ENCODE results near the gene TSHZ2.
A peak's percentile ranks its signal among the peaks of the same experiment; 100 is the strongest.

The TSHZ2 gene

GRCh38 chr20:53009979-53010735 is 38.0 kb downstream of the TSHZ2 start:
- no peak overlapping the region for H3K27ac ChIP-seq
- TF ChIP-seq CTCF (conservative IDR thresholded peaks at IDR 0.05) (no peak), ZFX (IDR thresholded peaks at IDR 0.05) (no peak)

- no peak overlapping the region; the same call in 1 of the 2 replicates for H3K27ac ChIP-seq
These were observed 39.5 kb downstream of the TSHZ2 start for GRCh38 chr20:53011640-53012039.

GRCh38 chr20:53013183-53013582 is 41.0 kb downstream of the TSHZ2 start:
- no peak for TF ChIP-seq CTCF (conservative IDR thresholded peaks at IDR 0.05)
- TF ChIP-seq ZFX (IDR thresholded peaks at IDR 0.05): no peak
- H3K27ac ChIP-seq: no peak overlapping the region

More at GRCh38 chr20:53011640-53012039, 39.5 kb downstream of the TSHZ2 start:
- TF ChIP-seq ZFX (IDR thresholded peaks at IDR 0.05) (no peak), CTCF (conservative IDR thresholded peaks at IDR 0.05) (no peak)

GRCh38 chr20:53013847-53014246 is 41.7 kb downstream of the TSHZ2 start:
- H3K27ac ChIP-seq: no peak overlapping the region
- TF ChIP-seq CTCF (conservative IDR thresholded peaks at IDR 0.05): no peak
- no peak for TF ChIP-seq ZFX (IDR thresholded peaks at IDR 0.05)

GRCh38 chr20:53016071-53016470 is 43.9 kb downstream of the TSHZ2 start:
- H3K27ac ChIP-seq: no peak overlapping the region
- TF ChIP-seq ZFX (IDR thresholded peaks at IDR 0.05): no peak

GRCh38 chr20:53016534-53017042 is 44.4 kb downstream of the TSHZ2 start:
- no peak for TF ChIP-seq CTCF (conservative IDR thresholded peaks at IDR 0.05)
- no peak for TF ChIP-seq ZFX (IDR thresholded peaks at IDR 0.05)
- no peak overlapping the region for H3K27ac ChIP-seq

- no peak overlapping the region for H3K27ac ChIP-seq
- no peak for TF ChIP-seq CTCF (conservative IDR thresholded peaks at IDR 0.05)
- TF ChIP-seq ZFX (IDR thresholded peaks at IDR 0.05): no peak
These were observed 45.0 kb downstream of the TSHZ2 start for GRCh38 chr20:53017206-53017605.

GRCh38 chr20:53019464-53019863 is 47.3 kb downstream of the TSHZ2 start:
- peak overlapping the region; percentile 31; the same call in 1 of the 2 replicates for H3K27ac ChIP-seq
- TF ChIP-seq ZFX (IDR thresholded peaks at IDR 0.05): no peak
- TF ChIP-seq CTCF (conservative IDR thresholded peaks at IDR 0.05): no peak

Measured in C4-2B (cell line).